Common myeloid progenitor, CD34-positive (primary cell): ENCODE measurements around the gene SUGCT.

Experiments used
- CTCF ChIA-PET: fragments of 350-600 bp; sonication (Branson Sonifier 250); formaldehyde crosslinking; loops from one replicate; lab custom pipeline; 2021; ENCODE audit warnings: antibody characterized with exemption; lab: Charles Lee
- POLR2A ChIA-PET: fragments of 350-600 bp; sonication (Branson Sonifier 250); formaldehyde crosslinking; loops from one replicate; lab custom pipeline; 2021; ENCODE audit warnings: antibody characterized with exemption; lab: Charles Lee
- DNase-seq, 3 donors: peaks; one replicate each; pipeline versions ENCODE4 v3.0.0 to v3.0.0-alpha.2; 2013
- H3K27ac ChIP-seq, 2 experiments: 1 replicate in 1 of 2; 2 replicates in 1 of 2; pipeline ENCODE4 v1.7.0; 2013; ENCODE audit warnings: inconsistent platforms in 2 of 2, low read length in 2 of 2, mild to moderate bottlenecking in 2 of 2, low read depth in 1 of 2, moderate library complexity in 1 of 2; ENCODE audit not compliant: severe bottlenecking in 2 of 2, insufficient read depth in 1 of 2, poor library complexity in 1 of 2
- H3K27me3 ChIP-seq, 5 experiments: replicated peaks in 2 of 5; 1 replicate in 3 of 5; 2 replicates in 2 of 5; pipeline versions ENCODE4 v1.6.1 to v1.7.0; 2013; ENCODE audit warnings: low read length in 4 of 5, mild to moderate bottlenecking in 2 of 5, moderate library complexity in 2 of 5, inconsistent platforms in 1 of 5; ENCODE audit not compliant: insufficient read depth in 5 of 5, control insufficient read depth in 4 of 5
- H3K36me3 ChIP-seq, 4 experiments: 1 replicate in 2 of 4; 2 replicates in 2 of 4; pipeline versions ENCODE4 v1.6.1 to v1.7.0; 2013; ENCODE audit warnings: low read length in 3 of 4, control low read depth in 1 of 4, mild to moderate bottlenecking in 1 of 4; ENCODE audit not compliant: control insufficient read depth in 4 of 4, insufficient read depth in 4 of 4
- H3K4me1 ChIP-seq, 4 experiments: 1 replicate in 3 of 4; 2 replicates in 1 of 4; pipeline versions ENCODE4 v1.6.1 to v1.7.1; 2013; ENCODE audit warnings: low read length in 3 of 4, mild to moderate bottlenecking in 3 of 4, control low read depth in 1 of 4, inconsistent platforms in 1 of 4, moderate library complexity in 1 of 4; ENCODE audit not compliant: control insufficient read depth in 4 of 4, insufficient read depth in 4 of 4; ENCODE audit errors: control extremely low read depth in 1 of 4
- H3K4me3 ChIP-seq, 7 experiments: 1 replicate in 4 of 7; 2 replicates in 3 of 7; pipeline versions ENCODE4 v1.5.1 to v1.7.0; 2013; ENCODE audit warnings: mild to moderate bottlenecking in 7 of 7, low read length in 6 of 7, moderate library complexity in 6 of 7, inconsistent platforms in 2 of 7, low read depth in 2 of 7, control low read depth in 1 of 7; ENCODE audit not compliant: insufficient read depth in 4 of 7, control insufficient read depth in 1 of 7; ENCODE audit errors: extremely low read depth in 1 of 7
- H3K9me3 ChIP-seq, 5 experiments: 1 replicate in 4 of 5; 2 replicates in 1 of 5; pipeline versions ENCODE4 v1.6.1 to v1.7.1; 2013; ENCODE audit warnings: low read length in 4 of 5, mild to moderate bottlenecking in 2 of 5, inconsistent platforms in 1 of 5, low read depth in 1 of 5, moderate library complexity in 1 of 5; ENCODE audit not compliant: control insufficient read depth in 4 of 5, insufficient read depth in 2 of 5; ENCODE audit errors: control extremely low read depth in 1 of 5
- WGBS: methylation state at CpG from one replicate; pipeline ENCODE4 v1.1.5; 2013; ENCODE audit not compliant: insufficient coverage; 5-methylcytosine and 5-hydroxymethylcytosine counted together

Gene SUGCT

GRCh38 chr7:40509287-40509996 is 374.6 kb downstream of the SUGCT start:
- ChIA-PET POLR2A (no interaction called here), CTCF (interaction anchor here (1.1 kb wide), 1 partner anchor 14 kb away, joined by 3 read pairs; no protein-coding TSS in a partner anchor)
- WGBS: 100% methylated on average over 1 of the region's 4 CpGs
- H3K27ac ChIP-seq: no peak overlapping the region
- no peak for DNase-seq
- H3K36me3 ChIP-seq: no peaks in the 10 kb centered on the region
- no peaks in the 10 kb centered on the region for H3K27me3 ChIP-seq
- peaks cover 0 to 18% (median 3%) of the 10 kb centered on the region in 5 experiments for H3K9me3 ChIP-seq
- no peak overlapping the region for H3K4me3 ChIP-seq
- no peaks in the 10 kb centered on the region for H3K4me1 ChIP-seq

GRCh38 chr7:40516376-40516775 is 381.6 kb downstream of the SUGCT start:
- no peak for DNase-seq
- POLR2A ChIA-PET: no interaction called here

DNA sequence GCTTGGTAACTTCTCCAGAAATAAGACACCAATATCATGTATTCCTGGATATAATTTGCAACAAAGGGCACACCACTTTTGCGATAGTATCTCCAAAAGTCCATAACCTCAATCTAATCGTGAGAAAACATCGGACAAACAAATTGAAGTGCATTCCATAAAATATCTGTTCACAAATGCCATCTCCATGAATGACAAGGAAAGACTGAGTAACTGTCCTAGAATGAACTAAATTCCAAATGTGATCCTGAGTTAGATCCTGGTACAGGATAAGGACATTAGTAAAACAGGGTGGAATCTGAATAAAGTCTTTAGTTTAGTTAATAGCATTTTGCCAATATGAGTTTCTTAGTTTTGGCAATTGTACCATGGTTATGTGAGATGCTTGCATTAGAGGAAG is 384.2 kb downstream of the SUGCT start:
- 100% methylated on average over 1 of the region's 3 CpGs for WGBS
- ChIA-PET CTCF (no interaction called here), POLR2A (no interaction called here)
- Histone ChIP-seq H3K4me3 (no peak overlapping the region), H3K36me3 (no peaks in the 10 kb centered on the region), H3K27ac (no peak overlapping the region), H3K4me1 (peaks cover 0 to 2% (median 0%) of the 10 kb centered on the region in 4 experiments), H3K27me3 (no peaks in the 10 kb centered on the region), H3K9me3 (no peaks in the 10 kb centered on the region)
- no peak for DNase-seq

More at GRCh38 chr7:40516376-40516775, 381.6 kb downstream of the SUGCT start:
- Histone ChIP-seq H3K4me1 (peaks cover 0 to 2% (median 0%) of the 10 kb centered on the region in 4 experiments), H3K27me3 (no peaks in the 10 kb centered on the region), H3K4me3 (no peak overlapping the region), H3K27ac (no peak overlapping the region), H3K9me3 (no peaks in the 10 kb centered on the region), H3K36me3 (no peaks in the 10 kb centered on the region)
- no CpG with 5 or more reads among the region's 1 CpG for WGBS
- CTCF ChIA-PET: no interaction called here

- DNase-seq: no peak
- Histone ChIP-seq H3K36me3 (no peaks in the 10 kb centered on the region), H3K9me3 (no peaks in the 10 kb centered on the region), H3K27me3 (no peaks in the 10 kb centered on the region), H3K27ac (no peak overlapping the region), H3K4me3 (no peak overlapping the region), H3K4me1 (peaks cover 0 to 2% (median 0%) of the 10 kb centered on the region in 4 experiments)
- ChIA-PET CTCF (no interaction called here), POLR2A (no interaction called here)
- 100% methylated on average over 2 of the region's 7 CpGs for WGBS
Observed at GRCh38 chr7:40520986-40521738, 386.4 kb downstream of the SUGCT start.

- POLR2A ChIA-PET: no interaction called here
- Histone ChIP-seq H3K9me3 (no peaks in the 10 kb centered on the region), H3K36me3 (no peaks in the 10 kb centered on the region), H3K27me3 (no peaks in the 10 kb centered on the region), H3K4me1 (peaks cover 0 to 2% (median 0%) of the 10 kb centered on the region in 4 experiments), H3K4me3 (no peak overlapping the region), H3K27ac (no peak overlapping the region)
- no peak for DNase-seq
- CTCF ChIA-PET: no interaction called here
- 94% methylated on average over 3 of the region's 3 CpGs for WGBS
Observed at GRCh38 chr7:40525764-40526163, 391.0 kb downstream of the SUGCT start.

DNA sequence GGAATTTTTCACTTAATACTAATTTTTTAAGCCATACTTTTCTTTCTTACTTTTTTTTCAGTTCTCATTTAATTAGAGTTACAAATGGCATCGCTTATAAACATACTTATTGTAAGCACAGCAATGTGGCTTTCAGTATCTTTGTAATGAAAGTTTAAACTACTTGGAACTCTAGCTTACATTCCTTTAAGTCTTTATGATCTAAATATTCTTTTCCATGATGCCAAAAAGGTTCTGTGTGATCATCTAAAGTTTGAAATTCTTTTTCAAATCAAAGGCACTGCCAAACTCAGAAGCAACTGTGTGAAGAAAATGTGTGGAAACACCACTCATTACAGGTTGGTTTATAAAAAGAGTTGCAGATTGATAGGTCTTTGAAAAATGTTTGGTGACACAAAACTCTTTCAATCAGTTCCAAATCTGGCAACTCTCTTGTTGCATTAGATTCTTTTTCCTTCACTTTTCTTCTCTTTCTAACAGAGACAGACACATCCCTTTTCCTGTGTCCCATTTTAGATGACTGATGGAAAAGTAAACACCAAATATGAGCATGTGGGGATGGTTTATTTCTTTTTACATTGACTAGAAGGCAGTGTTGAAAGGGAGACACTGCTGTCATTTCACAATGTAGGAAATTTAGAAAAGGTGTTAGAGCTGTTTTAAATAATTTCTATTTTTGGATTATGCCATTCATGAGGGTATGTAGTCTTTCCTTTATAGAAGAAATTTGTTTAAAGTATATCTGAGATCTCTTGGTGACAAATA is 392.3 kb downstream of the SUGCT start:
- Histone ChIP-seq H3K27me3 (no peaks in the 10 kb centered on the region), H3K4me1 (no peaks in the 10 kb centered on the region), H3K36me3 (no peaks in the 10 kb centered on the region), H3K27ac (no peak overlapping the region), H3K4me3 (no peak overlapping the region), H3K9me3 (no peaks in the 10 kb centered on the region)
- CTCF ChIA-PET: no interaction called here
- POLR2A ChIA-PET: no interaction called here
- DNase-seq: no peak
- no CpG with 5 or more reads among the region's 1 CpG for WGBS

- ChIA-PET POLR2A (no interaction called here), CTCF (no interaction called here)
- DNase-seq: no peak
- Histone ChIP-seq H3K4me1 (no peaks in the 10 kb centered on the region), H3K27me3 (no peaks in the 10 kb centered on the region), H3K9me3 (no peaks in the 10 kb centered on the region), H3K4me3 (no peak overlapping the region), H3K27ac (no peak overlapping the region), H3K36me3 (no peaks in the 10 kb centered on the region)
Observed at GRCh38 chr7:40527723-40528122, 392.9 kb downstream of the SUGCT start.
